PC-9 (cell line): Measurements from ENCODE around the gene TBL1XR1. TPM values are rescaled to one million over a fixed set of nuclear protein-coding genes. Genes with fewer than 3 reads are reported as not detected.

Experiments
- BruUV-seq: library from RNA; stranded (reverse); fragments of 400-500 nt; replicated peaks from 2 replicates; lab custom pipeline; 2021; lab: Mats Ljungman, UMichigan
- CTCF ChIA-PET: fragments of 300-600 bp; sonication (Branson Sonifier 250); formaldehyde crosslinking; loops from one replicate; lab custom pipeline; 2022; ENCODE audit warnings: antibody characterized with exemption; lab: Charles Lee
- POLR2A ChIA-PET: fragments of 300-600 bp; sonication (Branson Sonifier 250); formaldehyde crosslinking; loops from one replicate; lab custom pipeline; 2022; ENCODE audit warnings: antibody characterized with exemption; ENCODE audit not compliant: unreplicated experiment; lab: Charles Lee
- DNase-seq, 2 experiments: peaks; one replicate each; pipeline versions ENCODE4 v3.0.0 to v3.0.0-alpha.2; 2015 to 2022; ENCODE audit warnings: mixed read lengths in 1 of 2
- H2AFZ ChIP-seq: fragments of 200-600 bp; sonication (generic); 2 replicates; pipeline ENCODE4 v1.8.1; 2017; ENCODE audit warnings: antibody characterized with exemption
- H3F3A ChIP-seq: fragments of 200-600 bp; sonication (generic); 2 replicates; pipeline ENCODE4 v1.8.1; 2017; ENCODE audit warnings: antibody characterized with exemption, mild to moderate bottlenecking, low read depth; ENCODE audit not compliant: insufficient read depth
- H3K27ac ChIP-seq: fragments of 200-600 bp; sonication (generic); 2 replicates; pipeline ENCODE4 v1.6.1; 2016; ENCODE audit warnings: mixed run types
- H3K27me3 ChIP-seq: fragments of 200-600 bp; sonication (generic); 2 replicates; pipeline ENCODE4 v1.6.1; 2016; ENCODE audit warnings: low read depth, mixed run types; ENCODE audit not compliant: insufficient read depth
- H3K36me3 ChIP-seq: fragments of 200-600 bp; sonication (generic); 2 replicates; pipeline ENCODE4 v1.6.1; 2016; ENCODE audit warnings: low read depth, mixed run types
- H3K4me1 ChIP-seq: fragments of 200-600 bp; sonication (generic); replicated peaks from 2 replicates; pipeline ENCODE4 v1.6.1; 2016; ENCODE audit warnings: mixed run types; ENCODE audit not compliant: insufficient read depth
- H3K4me2 ChIP-seq: fragments of 200-600 bp; sonication (generic); 2 replicates; pipeline ENCODE4 v1.6.1; 2017; ENCODE audit warnings: mixed run types
- H3K4me3 ChIP-seq: fragments of 200-600 bp; sonication (generic); 2 replicates; pipeline ENCODE4 v1.6.1; 2016; ENCODE audit warnings: mixed run types
- H3K79me2 ChIP-seq: fragments of 200-600 bp; sonication (generic); 2 replicates; pipeline ENCODE4 v1.6.1; 2017; ENCODE audit warnings: low read depth, mixed run types
- H3K9me2 ChIP-seq: fragments of 200-600 bp; sonication (generic); 2 replicates; pipeline ENCODE4 v1.8.1; 2017; ENCODE audit warnings: mild to moderate bottlenecking; ENCODE audit not compliant: insufficient read depth
- H3K9me3 ChIP-seq: fragments of 200-600 bp; sonication (generic); 2 replicates; pipeline ENCODE4 v1.8.1; 2016; ENCODE audit warnings: low read depth; ENCODE audit not compliant: insufficient read depth
- H4K20me1 ChIP-seq: fragments of 200-600 bp; sonication (generic); 2 replicates; pipeline ENCODE4 v1.8.1; 2017; ENCODE audit not compliant: insufficient read depth
- CTCF ChIP-seq: fragments of 200-600 bp; sonication (generic); conservative IDR thresholded peaks from 2 replicates; pipeline ENCODE4 v1.6.1; 2017; ENCODE audit warnings: mixed run types, antibody characterized with exemption, mild to moderate bottlenecking, moderate library complexity
- EZH2 ChIP-seq: fragments of 200-600 bp; sonication (generic); IDR thresholded peaks from 2 replicates; pipeline ENCODE4 v1.8.0; 2017; ENCODE audit warnings: antibody characterized with exemption, low read depth
- intact Hi-C: fragments of 100-400 bp; cut with micrococcal nuclease; formaldehyde crosslinking; loops from one replicate; pipeline ENCODE4 v1.10.0; 2022; ENCODE audit not compliant: unreplicated experiment
- total RNA-seq: library from RNA; stranded (reverse); gene quantifications from 2 replicates; pipeline ENCODE4 v1.2.3, GENCODE V29; 2021

Gene TBL1XR1
- total RNA-seq, 1 experiment from 2014 or later = 243 TPM

- H3F3A ChIP-seq = peaks cover 73% of the 10 kb centered on the region
- intact Hi-C loops = no loop called here
- H3K27me3 ChIP-seq = no peaks in the 10 kb centered on the region
- peaks cover 52% of the 10 kb centered on the region for H4K20me1 ChIP-seq
- H2AFZ ChIP-seq = no peak overlapping the region
- DNase-seq = peak in 1 of 2 experiments; percentile 55
- H3K4me3 ChIP-seq = no peak overlapping the region
- H3K9me3 ChIP-seq = peaks cover 50% of the 10 kb centered on the region
- peaks cover 11% of the 10 kb centered on the region for H3K4me1 ChIP-seq
- H3K27ac ChIP-seq = peak overlapping the region; percentile 10; the same call in 1 of the 2 replicates
- peaks cover 74% of the 10 kb centered on the region for H3K36me3 ChIP-seq
- TF ChIP-seq CTCF (no peak), EZH2 (no peak)
- peak overlapping the region; percentile 9; the same call in 1 of the 2 replicates for H3K4me2 ChIP-seq
- CTCF ChIA-PET = no interaction called here
- no peaks in the 10 kb centered on the region for H3K9me2 ChIP-seq
- H3K79me2 ChIP-seq = peaks cover 100% of the 10 kb centered on the region
- POLR2A ChIA-PET = no interaction called here
- BruUV-seq = no TSS peak
These were observed 70.3 kb downstream of the TBL1XR1 start for GRCh38 chr3:177127008-177127407.

- Histone ChIP-seq H3K27ac (peak overlapping the region; percentile 7), H3F3A (peaks cover 74% of the 10 kb centered on the region), H3K4me3 (no peak overlapping the region), H3K9me2 (no peaks in the 10 kb centered on the region), H3K4me2 (no peak overlapping the region), H3K79me2 (peaks cover 100% of the 10 kb centered on the region), H3K4me1 (peaks cover 11% of the 10 kb centered on the region), H3K27me3 (no peaks in the 10 kb centered on the region), H4K20me1 (peaks cover 46% of the 10 kb centered on the region), H2AFZ (no peak overlapping the region), H3K9me3 (peaks cover 57% of the 10 kb centered on the region), H3K36me3 (peaks cover 72% of the 10 kb centered on the region)
- no peak for DNase-seq
- no TSS peak for BruUV-seq
- intact Hi-C loops = no loop called here
- ChIA-PET POLR2A (interaction anchor here (0.7 kb wide), 1 partner anchor 57 kb away, joined by 4 read pairs; no protein-coding TSS in a partner anchor), CTCF (no interaction called here)
- TF ChIP-seq CTCF (no peak), EZH2 (no peak)
These were observed 71.1 kb downstream of the TBL1XR1 start for GRCh38 chr3:177126015-177126773.

- H3K27me3 ChIP-seq = no peaks in the 10 kb centered on the region
- no peaks in the 10 kb centered on the region for H3K9me2 ChIP-seq
- no peak overlapping the region for H3K4me2 ChIP-seq
- intact Hi-C loops = no loop called here
- peaks cover 50% of the 10 kb centered on the region for H4K20me1 ChIP-seq
- POLR2A ChIA-PET = no interaction called here
- no TSS peak for BruUV-seq
- H3K79me2 ChIP-seq = peaks cover 100% of the 10 kb centered on the region
- DNase-seq = no peak
- H3F3A ChIP-seq = peaks cover 77% of the 10 kb centered on the region
- peaks cover 11% of the 10 kb centered on the region for H3K4me1 ChIP-seq
- TF ChIP-seq CTCF = no peak
- TF ChIP-seq EZH2 = no peak
- no peak overlapping the region for H2AFZ ChIP-seq
- CTCF ChIA-PET = no interaction called here
- peaks cover 57% of the 10 kb centered on the region for H3K9me3 ChIP-seq
- H3K36me3 ChIP-seq = peaks cover 60% of the 10 kb centered on the region
- no peak overlapping the region for H3K27ac ChIP-seq
- H3K4me3 ChIP-seq = no peak overlapping the region
These were observed 72.4 kb downstream of the TBL1XR1 start for GRCh38 chr3:177124882-177125281.
